H1 (cell line): ENCODE results near the gene ARHGAP32. TPM values are rescaled to one million over a fixed set of nuclear protein-coding genes. Genes with fewer than 3 reads are reported as not detected.

Experiments
- CTCF ChIA-PET: fragments of 300-600 bp; sonication (Branson Sonifier 250); formaldehyde crosslinking; loops from one replicate; lab custom pipeline; 2021; ENCODE audit not compliant: partially characterized antibody; lab: Charles Lee
- POLR2A ChIA-PET: fragments of 300-600 bp; sonication (Branson Sonifier 250); formaldehyde crosslinking; loops from one replicate; lab custom pipeline; 2021; ENCODE audit warnings: inconsistent platforms; ENCODE audit not compliant: partially characterized antibody; lab: Charles Lee
- DNase-seq, 2 experiments: peaks; one replicate each; pipeline versions ENCODE4 v3.0.0 to v3.0.0-alpha.2; 2010 to 2022; ENCODE audit warnings: low spot score in 2 of 2, low read depth in 1 of 2, mixed read lengths in 1 of 2
- FAIRE-seq: peaks from 2 replicates; lab custom pipeline; 2011; peaks lifted over from hg19 to GRCh38; lab: Jason Lieb, UNC
- H2AFZ ChIP-seq: 2 replicates; pipeline ENCODE4 v1.8.1; 2012; ENCODE audit warnings: low read length, inconsistent platforms
- H2AK5ac ChIP-seq: 2 replicates; pipeline ENCODE4 v1.6.1; 2013; ENCODE audit warnings: low read depth, low read length
- H2BK120ac ChIP-seq: replicated peaks from 2 replicates; pipeline ENCODE3; 2013; ENCODE audit warnings: low read depth, low read length, inconsistent platforms
- H2BK12ac ChIP-seq: 2 replicates; pipeline ENCODE4 v1.6.1; 2013; ENCODE audit warnings: low read depth, low read length
- H2BK15ac ChIP-seq: 2 replicates; pipeline ENCODE4 v1.6.1; 2013; ENCODE audit warnings: low read length
- H2BK20ac ChIP-seq: 2 replicates; pipeline ENCODE4 v1.6.1; 2013; ENCODE audit warnings: low read length
- H2BK5ac ChIP-seq: 2 replicates; pipeline ENCODE4 v1.6.1; 2013; ENCODE audit warnings: low read depth, low read length
- H3K14ac ChIP-seq: 2 replicates; pipeline ENCODE4 v1.6.1; 2013; ENCODE audit warnings: inconsistent platforms; ENCODE audit not compliant: insufficient read length
- H3K18ac ChIP-seq: 2 replicates; pipeline ENCODE4 v1.6.1; 2013; ENCODE audit warnings: low read length; ENCODE audit errors: extremely low read depth
- H3K23ac ChIP-seq: 2 replicates; pipeline ENCODE4 v1.6.1; 2013; ENCODE audit warnings: inconsistent platforms; ENCODE audit not compliant: insufficient read length
- H3K23me2 ChIP-seq: 2 replicates; pipeline ENCODE4 v1.6.1; 2013; ENCODE audit warnings: low read depth, low read length
- H3K27ac ChIP-seq: 2 replicates; pipeline ENCODE4 v1.6.1; 2011; ENCODE audit warnings: low read depth, low read length, inconsistent platforms
- H3K27me3 ChIP-seq, 4 experiments: replicated peaks in 1 of 4; 1 replicate in 1 of 4; 2 replicates in 3 of 4; pipeline versions ENCODE4 v1.6.1 to v1.8.1; 2011 to 2013; ENCODE audit warnings: low read length in 3 of 4, mild to moderate bottlenecking in 3 of 4, inconsistent platforms in 2 of 4, mixed read lengths in 2 of 4, moderate library complexity in 1 of 4; ENCODE audit not compliant: control insufficient read depth in 3 of 4, insufficient read depth in 3 of 4; ENCODE audit errors: extremely low read depth in 1 of 4
- H3K36me3 ChIP-seq, 4 experiments: 2 replicates each; pipeline versions ENCODE4 v1.6.1 to v1.8.1; 2011 to 2013; ENCODE audit warnings: mild to moderate bottlenecking in 4 of 4, low read length in 3 of 4, moderate library complexity in 2 of 4, control low read depth in 1 of 4, inconsistent platforms in 1 of 4; ENCODE audit not compliant: insufficient read depth in 4 of 4, control insufficient read depth in 2 of 4
- H3K4ac ChIP-seq: replicated peaks from 2 replicates; pipeline ENCODE3; 2013; ENCODE audit warnings: low read length, low read depth, mixed read lengths, inconsistent platforms; ENCODE audit not compliant: insufficient read length
- H3K4me1 ChIP-seq, 4 experiments: replicated peaks in 1 of 4; 1 replicate in 1 of 4; 2 replicates in 3 of 4; pipeline versions ENCODE4 v1.6.1 to v1.8.1; 2011 to 2013; ENCODE audit warnings: low read length in 3 of 4, inconsistent platforms in 2 of 4, mixed read lengths in 1 of 4; ENCODE audit not compliant: insufficient read depth in 4 of 4, control insufficient read depth in 3 of 4
- H3K4me2 ChIP-seq, 2 experiments: 2 replicates each; pipeline versions ENCODE4 v1.6.1 to v1.8.1; 2011 to 2013; ENCODE audit warnings: low read depth in 2 of 2, low read length in 2 of 2, control low read depth in 1 of 2, inconsistent platforms in 1 of 2, mild to moderate bottlenecking in 1 of 2; ENCODE audit not compliant: insufficient read depth in 1 of 2
- H3K4me3 ChIP-seq, 4 experiments: fragments of 200-600, 300-600 bp in 1 of 4; sonication (generic), shearing (Covaris generic), sonication (Bioruptor Twin) in 1 of 4; 2 replicates each; pipeline versions ENCODE4 v1.5.1 to v1.8.1; 2011 to 2016; ENCODE audit warnings: low read length in 4 of 4, low read depth in 3 of 4, control low read depth in 2 of 4, inconsistent platforms in 2 of 4, mild to moderate bottlenecking in 2 of 4, mixed read lengths in 1 of 4, moderate library complexity in 1 of 4; ENCODE audit not compliant: insufficient read depth in 2 of 4; ENCODE audit errors: extremely low read depth in 1 of 4
- H3K56ac ChIP-seq: replicated peaks from 2 replicates; pipeline ENCODE3; 2013; ENCODE audit warnings: low read depth, mild to moderate bottlenecking, mixed read lengths, low read length, inconsistent platforms; ENCODE audit not compliant: insufficient read length
- H3K79me1 ChIP-seq: 2 replicates; pipeline ENCODE4 v1.6.1; 2013; ENCODE audit warnings: low read depth, low read length, control low read depth
- H3K79me2 ChIP-seq, 2 experiments: 2 replicates each; pipeline versions ENCODE4 v1.6.1 to v1.8.1; 2012 to 2013; ENCODE audit warnings: low read length in 2 of 2, mild to moderate bottlenecking in 2 of 2, inconsistent platforms in 1 of 2; ENCODE audit not compliant: insufficient read depth in 2 of 2, control insufficient read depth in 1 of 2
- H3K9ac ChIP-seq, 4 experiments: replicated peaks in 1 of 4; 1 replicate in 1 of 4; 2 replicates in 3 of 4; pipeline versions ENCODE4 v1.6.1 to v1.8.1; 2011 to 2013; ENCODE audit warnings: low read depth in 3 of 4, low read length in 3 of 4, control low read depth in 2 of 4, mild to moderate bottlenecking in 2 of 4, moderate library complexity in 2 of 4, inconsistent platforms in 1 of 4; ENCODE audit errors: extremely low read depth in 1 of 4
- H3K9me3 ChIP-seq, 2 experiments: 2 replicates each; pipeline versions ENCODE4 v1.6.1 to v1.8.1; 2012 to 2013; ENCODE audit warnings: mild to moderate bottlenecking in 2 of 2, moderate library complexity in 2 of 2, control low read depth in 1 of 2, inconsistent platforms in 1 of 2, low read depth in 1 of 2, low read length in 1 of 2, mixed read lengths in 1 of 2; ENCODE audit not compliant: insufficient read depth in 2 of 2
- H4K20me1 ChIP-seq, 2 experiments: replicated peaks in 1 of 2; 2 replicates each; pipeline versions ENCODE3 to v1.8.1; 2011 to 2013; ENCODE audit warnings: inconsistent platforms in 2 of 2, low read length in 2 of 2, mild to moderate bottlenecking in 1 of 2; ENCODE audit not compliant: insufficient read depth in 2 of 2, control insufficient read depth in 1 of 2
- H4K5ac ChIP-seq: 2 replicates; pipeline ENCODE4 v1.6.1; 2013; ENCODE audit warnings: low read length, low read depth, mixed read lengths, inconsistent platforms; ENCODE audit not compliant: insufficient read length
- H4K8ac ChIP-seq: 2 replicates; pipeline ENCODE4 v1.8.0; 2013; ENCODE audit warnings: mild to moderate bottlenecking, moderate library complexity, low read length, inconsistent platforms; ENCODE audit not compliant: insufficient read depth; ENCODE audit errors: extremely low read depth
- H4K91ac ChIP-seq: replicated peaks from 2 replicates; pipeline ENCODE3; 2013; ENCODE audit warnings: low read length, mixed read lengths, inconsistent platforms; ENCODE audit not compliant: insufficient read length
- CHD2 ChIP-seq: IDR thresholded peaks from 2 replicates; pipeline ENCODE4 v1.6.1; 2012; ENCODE audit warnings: low read length, improper control_type of control experiment
- CREB1 ChIP-seq: IDR thresholded peaks from 2 replicates; pipeline ENCODE4 v1.6.1; 2012; ENCODE audit warnings: inconsistent platforms
- HDAC2 ChIP-seq, 2 experiments: fragments of 300-600 bp in 1 of 2; sonication (generic) in 1 of 2; IDR thresholded peaks; 2 replicates each; pipeline ENCODE4 v1.6.1; 2011 to 2012; ENCODE audit warnings: low read depth in 2 of 2, low read length in 2 of 2, mild to moderate bottlenecking in 2 of 2, moderate library complexity in 2 of 2, borderline replicate concordance in 1 of 2, inconsistent platforms in 1 of 2
- KDM1A ChIP-seq: fragments of 200-600, 300-600 bp; sonication (generic); IDR thresholded peaks from 2 replicates; pipeline ENCODE4 v1.7.1; 2016; ENCODE audit warnings: mild to moderate bottlenecking, low read length, borderline replicate concordance
- POLR2AphosphoS5 ChIP-seq: IDR thresholded peaks from 2 replicates; pipeline ENCODE4 v1.6.1; 2011; ENCODE audit warnings: low read depth, low read length
- RAD21 ChIP-seq, 2 experiments: IDR thresholded peaks in 1 of 2; conservative IDR thresholded peaks in 1 of 2; 2 replicates each; pipeline ENCODE4 v1.6.1; 2011; ENCODE audit warnings: low read depth in 2 of 2, low read length in 2 of 2, improper control_type of control experiment in 1 of 2, inconsistent platforms in 1 of 2, mild to moderate bottlenecking in 1 of 2, moderate library complexity in 1 of 2
- RXRA ChIP-seq: IDR thresholded peaks from 2 replicates; pipeline ENCODE4 v1.6.1; 2011; ENCODE audit warnings: low read depth, mild to moderate bottlenecking, low read length, moderate library complexity; ENCODE audit not compliant: insufficient read depth
- TAF1 ChIP-seq: IDR thresholded peaks from 2 replicates; pipeline ENCODE4 v1.6.1; 2011; ENCODE audit warnings: mild to moderate bottlenecking, low read depth, low read length
- TAF7 ChIP-seq: optimal IDR thresholded peaks from 2 replicates; pipeline ENCODE3; 2011; ENCODE audit warnings: low read depth, mild to moderate bottlenecking, inconsistent platforms, low read length, moderate library complexity, borderline replicate concordance
- WGBS, 2 experiments: shearing (Covaris generic) in 1 of 2; methylation state at CpG; one replicate each; pipeline versions ENCODE4 v1.1.6 to v1.1.7; 2013 to 2015; ENCODE audit warnings: low lambda C conversion rate in 2 of 2, mixed read lengths in 2 of 2, inconsistent platforms in 1 of 2, low coverage in 1 of 2, missing lambda C conversion rate in 1 of 2; ENCODE audit not compliant: insufficient replicate concordance in 2 of 2, insufficient coverage in 1 of 2, insufficient read length in 1 of 2; ENCODE audit errors: extremely low coverage in 1 of 2, missing lambda C conversion rate in 1 of 2; 5-methylcytosine and 5-hydroxymethylcytosine counted together
- polyA plus RNA-seq, 7 experiments: library from polyadenylated mRNA; depleted of rRNA in 3 of 7; stranded (reverse) in 5 of 7; unstranded in 2 of 7; fragments of >200 nt in 5 of 7; fragments of 200-250 nt in 2 of 7; gene quantifications; 1 replicate in 5 of 7; 2 replicates in 1 of 7; 4 replicates in 1 of 7; pipeline versions ENCODE4 v1.2.1 to v1.2.3, GENCODE V29; 2011 to 2013; ENCODE audit warnings: missing spikeins in 2 of 7, mixed read lengths in 2 of 7
- total RNA-seq: library from RNA; stranded (reverse); fragmentation: NEBNext Ultra II Directional; extraction: Animal tissue kit (Norgen Biotek cat#: 25700); gene quantifications from 2 replicates; pipeline ENCODE4 v1.2.1, GENCODE V29; 2021
- TF ChIP-seq, protein P1 (sequence below), 3 experiments: IDR thresholded peaks; 1 replicate in 2 of 3; 2 replicates in 1 of 3; pipeline versions ENCODE4 v1.5.1 to v1.6.1; 2011; ENCODE audit warnings: low read length in 3 of 3, mild to moderate bottlenecking in 3 of 3, inconsistent platforms in 2 of 3, low read depth in 1 of 3, moderate library complexity in 1 of 3; ENCODE audit not compliant: insufficient read depth in 1 of 3; ENCODE audit errors: control extremely low read depth in 1 of 3

The ARHGAP32 gene
- total and polyA plus RNA-seq, 2 of the 8 experiments (the other 6 are each of a cell fraction or from before 2014, with no cell fraction given) = 13.7 to 30.0 TPM

DNA sequence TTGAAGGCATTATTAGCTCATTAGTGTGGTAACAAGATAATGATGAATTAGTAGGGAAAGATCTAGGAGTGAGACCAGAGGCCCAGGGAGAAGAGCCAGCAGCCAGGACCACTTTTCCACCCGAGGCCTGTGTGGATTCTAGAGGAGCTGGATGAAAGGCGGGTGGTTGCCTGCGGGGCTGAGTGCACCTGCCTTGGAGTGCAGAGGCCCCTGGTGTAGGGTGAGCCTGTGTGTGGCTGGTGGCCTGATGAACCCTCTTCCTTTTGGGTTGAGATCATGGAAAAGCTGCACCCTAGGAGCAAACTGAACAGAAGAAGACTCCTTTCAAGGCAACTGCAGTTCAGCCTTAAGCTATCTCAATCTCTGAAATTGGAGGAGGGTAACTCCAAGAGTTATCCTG, 243.5 kb downstream of the ARHGAP32 start:
- Histone ChIP-seq H3K4me2 (no peak overlapping the region), H3K9ac (no peak overlapping the region), H3K23ac (no peak overlapping the region), H2AFZ (no peak overlapping the region), H2BK12ac (no peak overlapping the region), H4K91ac (no peak overlapping the region), H3K9me3 (no peaks in the 10 kb centered on the region), H3K79me1 (no peaks in the 10 kb centered on the region), H3K4ac (no peak overlapping the region), H2BK120ac (no peak overlapping the region), H3K23me2 (no peaks in the 10 kb centered on the region), H2AK5ac (no peak overlapping the region), H4K5ac (no peak overlapping the region), H2BK15ac (no peak overlapping the region), H3K56ac (no peak overlapping the region), H3K36me3 (no peaks in the 10 kb centered on the region), H3K18ac (no peak overlapping the region), H2BK5ac (no peak overlapping the region), H3K27ac (no peak overlapping the region), H3K27me3 (peaks cover 0 to 2% (median 0%) of the 10 kb centered on the region in 4 experiments; a peak in 3 of 7 replicates), H4K8ac (no peak overlapping the region), H3K4me3 (no peak overlapping the region), H3K14ac (no peak overlapping the region), H2BK20ac (no peak overlapping the region), H4K20me1 (peaks cover 0 to 2% of the 10 kb centered on the region in 2 experiments), H3K79me2 (no peaks in the 10 kb centered on the region; a peak in 1 of 4 replicates), H3K4me1 (no peaks in the 10 kb centered on the region)
- FAIRE-seq = no peak
- WGBS, 2 experiments = 48% methylated on average over 3 of the region's 3 CpGs; no CpG with 5 or more reads in 1 of the 2 experiments
- ChIA-PET POLR2A (interaction anchor here (1.3 to 1.5 kb wide), 3 partner anchors 9 to 64 kb away, joined by 3 to 5 read pairs (median 4); no protein-coding TSS in a partner anchor), CTCF (interaction anchor here (0.6 to 20.6 kb wide), 26 partner anchors 8 to 423 kb away, joined by 3 to 473 read pairs (median 6); partner anchors contain the start of genes KCNJ5 and TP53AIP1)
- no peak for DNase-seq
- TF ChIP-seq RAD21 (IDR thresholded peaks at IDR 0.05 in 1 of 2, conservative IDR thresholded peaks at IDR 0.05 in 1 of 2; ENCODE audit: low read depth in 2 of 2, low read length in 2 of 2) (peak; percentile 73 to 79), HDAC2 (IDR thresholded peaks at IDR 0.05; ENCODE audit: borderline replicate concordance in 1 of 2, low read depth in 2 of 2, low read length in 2 of 2) (no peak), POLR2AphosphoS5 (no peak), KDM1A (no peak), TAF7 (no peak), TAF1 (no peak), CREB1 (no peak), RXRA (no peak), CHD2 (no peak)
- TF ChIP-seq, protein P1, sequence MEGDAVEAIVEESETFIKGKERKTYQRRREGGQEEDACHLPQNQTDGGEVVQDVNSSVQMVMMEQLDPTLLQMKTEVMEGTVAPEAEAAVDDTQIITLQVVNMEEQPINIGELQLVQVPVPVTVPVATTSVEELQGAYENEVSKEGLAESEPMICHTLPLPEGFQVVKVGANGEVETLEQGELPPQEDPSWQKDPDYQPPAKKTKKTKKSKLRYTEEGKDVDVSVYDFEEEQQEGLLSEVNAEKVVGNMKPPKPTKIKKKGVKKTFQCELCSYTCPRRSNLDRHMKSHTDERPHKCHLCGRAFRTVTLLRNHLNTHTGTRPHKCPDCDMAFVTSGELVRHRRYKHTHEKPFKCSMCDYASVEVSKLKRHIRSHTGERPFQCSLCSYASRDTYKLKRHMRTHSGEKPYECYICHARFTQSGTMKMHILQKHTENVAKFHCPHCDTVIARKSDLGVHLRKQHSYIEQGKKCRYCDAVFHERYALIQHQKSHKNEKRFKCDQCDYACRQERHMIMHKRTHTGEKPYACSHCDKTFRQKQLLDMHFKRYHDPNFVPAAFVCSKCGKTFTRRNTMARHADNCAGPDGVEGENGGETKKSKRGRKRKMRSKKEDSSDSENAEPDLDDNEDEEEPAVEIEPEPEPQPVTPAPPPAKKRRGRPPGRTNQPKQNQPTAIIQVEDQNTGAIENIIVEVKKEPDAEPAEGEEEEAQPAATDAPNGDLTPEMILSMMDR (IDR thresholded peaks at IDR 0.05; ENCODE audit: control extremely low read depth in 1 of 3, insufficient read depth in 1 of 3, low read depth in 1 of 3, low read length in 3 of 3) = peak; percentile 67 to 73 (median 71)
